ENCODE data around the gene RAP2A. TPM values are rescaled to one million over a fixed set of nuclear protein-coding genes. Genes with fewer than 3 reads are reported as not detected.
A peak's percentile ranks its signal among the peaks of the same experiment; 100 is the strongest.

Gene RAP2A
- total and polyA plus RNA-seq, 2 experiments from 2014 or later: 15.1 to 24.3 TPM

DNA sequence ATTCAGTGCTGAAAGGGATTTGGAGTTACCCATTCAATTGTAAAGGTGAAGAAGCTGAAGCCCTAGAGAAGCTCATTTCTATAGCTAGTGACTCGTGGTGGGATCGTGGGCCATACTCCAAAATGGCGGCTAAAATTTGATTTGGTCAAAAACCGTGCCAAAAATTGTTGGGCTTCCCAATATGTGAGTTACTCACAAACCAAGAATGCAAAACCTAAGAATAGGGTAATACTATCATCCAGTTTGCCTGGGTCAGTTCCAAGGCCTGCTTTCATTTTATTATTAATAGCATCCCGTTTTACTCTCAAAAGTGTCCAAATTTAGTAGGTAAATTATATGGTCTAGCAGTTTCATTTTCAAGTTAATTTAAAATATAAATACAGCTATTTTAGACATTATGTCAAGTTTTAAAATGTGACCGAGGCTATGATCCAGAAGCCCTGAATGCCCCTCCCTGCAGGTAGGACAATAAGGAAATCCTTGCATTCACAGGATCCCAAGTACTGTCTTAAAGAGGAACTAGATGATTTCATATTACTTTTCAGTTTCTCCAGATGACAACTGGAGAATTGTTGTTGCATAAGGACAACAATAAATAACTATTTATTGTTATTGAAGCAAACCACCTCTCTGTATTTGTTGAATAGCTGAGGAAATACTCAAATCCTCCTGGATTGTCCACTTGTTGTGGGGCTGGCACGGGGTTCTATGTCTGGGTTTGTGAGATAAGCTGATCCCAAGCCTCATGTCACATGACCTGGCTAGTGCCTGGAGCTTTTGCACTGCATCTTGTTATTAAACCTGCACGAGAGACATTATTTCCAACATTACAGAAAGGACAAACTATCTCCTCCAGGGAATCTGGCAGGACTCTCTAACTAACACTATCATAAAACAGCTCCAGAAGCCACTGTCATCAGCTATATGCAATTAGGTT, 11.6 kb upstream of the RAP2A start:
- no peaks in the 10 kb centered on the region for H3K4me1 ChIP-seq (ENCODE audit: low read depth)
- H3K27me3 ChIP-seq: no peaks in the 10 kb centered on the region
- no peak for DNase-seq (ENCODE audit: low read depth in 1 of 2, low spot score in 1 of 2)
- H3K27ac ChIP-seq: no peak overlapping the region
- no peak overlapping the region for H3K4me3 ChIP-seq
- no peaks in the 10 kb centered on the region for H3K9me3 ChIP-seq (ENCODE audit: low read depth)
- TF ChIP-seq, protein P1, sequence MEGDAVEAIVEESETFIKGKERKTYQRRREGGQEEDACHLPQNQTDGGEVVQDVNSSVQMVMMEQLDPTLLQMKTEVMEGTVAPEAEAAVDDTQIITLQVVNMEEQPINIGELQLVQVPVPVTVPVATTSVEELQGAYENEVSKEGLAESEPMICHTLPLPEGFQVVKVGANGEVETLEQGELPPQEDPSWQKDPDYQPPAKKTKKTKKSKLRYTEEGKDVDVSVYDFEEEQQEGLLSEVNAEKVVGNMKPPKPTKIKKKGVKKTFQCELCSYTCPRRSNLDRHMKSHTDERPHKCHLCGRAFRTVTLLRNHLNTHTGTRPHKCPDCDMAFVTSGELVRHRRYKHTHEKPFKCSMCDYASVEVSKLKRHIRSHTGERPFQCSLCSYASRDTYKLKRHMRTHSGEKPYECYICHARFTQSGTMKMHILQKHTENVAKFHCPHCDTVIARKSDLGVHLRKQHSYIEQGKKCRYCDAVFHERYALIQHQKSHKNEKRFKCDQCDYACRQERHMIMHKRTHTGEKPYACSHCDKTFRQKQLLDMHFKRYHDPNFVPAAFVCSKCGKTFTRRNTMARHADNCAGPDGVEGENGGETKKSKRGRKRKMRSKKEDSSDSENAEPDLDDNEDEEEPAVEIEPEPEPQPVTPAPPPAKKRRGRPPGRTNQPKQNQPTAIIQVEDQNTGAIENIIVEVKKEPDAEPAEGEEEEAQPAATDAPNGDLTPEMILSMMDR (IDR thresholded peaks at IDR 0.05; ENCODE audit: low read depth, low read length): no peak
- no peaks in the 10 kb centered on the region for H3K36me3 ChIP-seq

DNA sequence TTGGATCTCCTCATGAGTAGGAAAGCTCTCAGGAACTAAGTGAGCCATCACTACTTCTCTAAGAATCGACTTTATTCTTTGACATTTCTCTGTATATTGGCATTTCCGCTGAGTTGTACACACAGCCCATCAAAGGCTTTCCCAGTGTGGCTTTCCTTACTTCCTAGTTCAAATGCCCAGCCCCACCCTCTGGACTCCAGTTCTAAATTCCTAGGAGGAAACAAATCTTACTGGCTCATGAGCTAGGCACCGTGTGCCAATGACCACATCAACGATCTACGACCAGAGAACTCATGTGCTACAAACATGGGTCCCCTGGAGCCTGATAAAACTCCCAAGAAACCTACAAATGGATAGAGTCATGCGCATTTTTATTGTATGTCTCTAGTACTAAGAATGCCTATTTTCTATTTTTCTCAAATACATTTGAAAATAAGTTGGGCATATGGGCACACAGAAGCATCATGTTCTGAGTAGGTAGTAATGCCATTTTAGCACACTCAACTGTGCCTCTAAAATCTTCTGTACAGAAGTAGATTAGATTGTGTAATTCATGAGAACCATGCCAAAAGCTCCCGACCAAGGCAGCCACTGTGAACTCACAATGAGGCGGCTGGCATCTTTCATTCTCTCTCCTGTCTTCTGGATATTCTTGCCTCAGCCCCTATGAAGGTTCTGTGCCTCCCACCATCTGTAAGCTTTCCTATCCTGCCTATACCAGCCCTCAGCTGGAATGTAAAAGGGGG, 10.5 kb upstream of the RAP2A start:
- no peaks in the 10 kb centered on the region for H3K27me3 ChIP-seq
- no peaks in the 10 kb centered on the region for H3K9me3 ChIP-seq (ENCODE audit: low read depth)
- TF ChIP-seq, protein P1 (IDR thresholded peaks at IDR 0.05; ENCODE audit: low read depth, low read length): no peak
- H3K27ac ChIP-seq: no peak overlapping the region
- peak in 1 of 2 donors; percentile 52 for DNase-seq (ENCODE audit: low read depth in 1 of 2, low spot score in 1 of 2)
- no peaks in the 10 kb centered on the region for H3K36me3 ChIP-seq
- H3K4me3 ChIP-seq: no peak overlapping the region
- no peaks in the 10 kb centered on the region for H3K4me1 ChIP-seq (ENCODE audit: low read depth)

DNA sequence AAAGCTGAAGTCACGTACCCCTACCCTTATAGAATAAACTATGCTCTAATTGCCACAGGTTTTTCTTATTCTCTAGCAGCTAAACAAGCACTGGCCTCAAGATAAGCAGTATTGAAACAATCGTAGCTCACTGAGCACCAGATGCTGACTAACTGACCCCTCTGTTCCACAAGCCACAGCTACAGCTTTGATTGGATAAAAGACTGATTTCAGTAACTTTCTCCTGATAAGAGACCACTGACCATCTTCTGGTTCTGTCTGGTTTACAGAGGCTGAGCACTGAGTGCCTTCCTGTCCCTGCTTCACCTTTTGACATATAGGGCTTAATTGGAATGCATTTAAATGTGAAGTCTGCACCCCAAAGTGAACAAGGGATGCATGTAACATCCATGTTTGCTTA, 8.4 kb upstream of the RAP2A start:
- Histone ChIP-seq H3K9me3 (ENCODE audit: low read depth) (no peaks in the 10 kb centered on the region), H3K4me3 (no peak overlapping the region), H3K36me3 (no peaks in the 10 kb centered on the region), H3K4me1 (ENCODE audit: low read depth) (no peaks in the 10 kb centered on the region), H3K27ac (no peak overlapping the region), H3K27me3 (no peaks in the 10 kb centered on the region)
- peak in 1 of 2 donors; percentile 39 for DNase-seq (ENCODE audit: low read depth in 1 of 2, low spot score in 1 of 2)
- TF ChIP-seq, protein P1 (IDR thresholded peaks at IDR 0.05; ENCODE audit: low read depth, low read length): no peak

DNA sequence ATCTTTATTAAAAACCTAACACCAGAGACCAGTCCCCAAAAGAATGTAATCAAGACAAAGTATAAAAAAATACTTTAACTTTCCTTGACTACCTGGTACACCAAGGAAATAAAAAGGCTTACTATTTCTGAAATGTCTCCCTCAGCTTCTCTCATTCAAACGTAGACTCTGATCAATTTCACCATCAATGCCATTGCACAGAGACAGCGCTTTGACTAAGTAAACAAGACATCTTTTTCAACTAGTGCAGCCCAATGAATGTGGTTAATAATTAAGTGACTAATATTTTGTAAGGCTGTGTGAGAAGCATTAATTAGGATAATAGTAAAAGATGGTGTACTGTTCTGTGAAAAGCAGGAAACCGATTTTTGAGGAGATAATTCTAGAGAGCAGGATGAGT, 7.3 kb upstream of the RAP2A start:
- DNase-seq (ENCODE audit: low read depth in 1 of 2, low spot score in 1 of 2): no peak
- Histone ChIP-seq H3K9me3 (ENCODE audit: low read depth) (no peaks in the 10 kb centered on the region), H3K36me3 (no peaks in the 10 kb centered on the region), H3K4me3 (no peak overlapping the region), H3K27ac (no peak overlapping the region), H3K27me3 (no peaks in the 10 kb centered on the region), H3K4me1 (ENCODE audit: low read depth) (peaks cover 4% of the 10 kb centered on the region)
- TF ChIP-seq, protein P1 (IDR thresholded peaks at IDR 0.05; ENCODE audit: low read depth, low read length): no peak

DNA sequence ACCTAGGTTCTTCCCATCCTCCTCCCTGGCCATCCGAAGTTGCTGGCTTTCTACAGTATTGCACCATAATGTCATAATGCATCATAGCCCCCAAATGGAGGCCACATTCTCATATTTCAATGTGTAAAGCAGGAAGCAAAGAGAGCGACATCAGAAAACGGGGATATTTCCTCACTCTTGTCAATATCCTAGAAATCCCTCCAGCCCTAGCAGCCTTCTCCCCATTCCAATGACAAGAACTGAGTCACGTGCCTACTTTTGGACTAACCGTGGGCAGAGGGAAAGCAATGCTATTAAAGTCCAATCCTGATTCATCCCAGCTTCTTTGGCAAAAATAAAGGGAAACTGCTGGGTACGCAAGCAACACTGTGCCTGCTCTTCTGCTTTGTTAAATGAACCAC, 4.3 kb upstream of the RAP2A start:
- Histone ChIP-seq H3K4me1 (ENCODE audit: low read depth) (peaks cover 9% of the 10 kb centered on the region), H3K27ac (no peak overlapping the region), H3K9me3 (ENCODE audit: low read depth) (no peaks in the 10 kb centered on the region), H3K36me3 (no peaks in the 10 kb centered on the region), H3K4me3 (no peak overlapping the region), H3K27me3 (no peaks in the 10 kb centered on the region)
- TF ChIP-seq, protein P1 (IDR thresholded peaks at IDR 0.05; ENCODE audit: low read depth, low read length): no peak
- DNase-seq (ENCODE audit: low read depth in 1 of 2, low spot score in 1 of 2): peak in 1 of 2 donors; percentile 36
